ENCODE measurements around the gene DNAJC4.

- TF ChIP-seq CTCF (IDR thresholded peaks at IDR 0.05; ENCODE audit: insufficient read depth, low read length, poor library complexity, severe bottlenecking) = no peak
- TF ChIP-seq EZH2phosphoT487 (conservative IDR thresholded peaks at IDR 0.05; ENCODE audit: low read length) = no peak
These were observed 13.8 kb downstream of the DNAJC4 start for GRCh38 chr11:64244107-64244506.

All from SU-DHL-6 (cell line).